NCI-H345 (cell line): ENCODE data around the gene RASAL3.
"Not testable (repeated sequence)": the region's sequence is repeated elsewhere in the genome, so short reads cannot be mapped to it uniquely, and the experiment has no call there.

Experiments
- DNase-seq: peaks from one replicate; lab custom pipeline; 2025; lab: John Stamatoyannopoulos, UW

Gene RASAL3

DNA sequence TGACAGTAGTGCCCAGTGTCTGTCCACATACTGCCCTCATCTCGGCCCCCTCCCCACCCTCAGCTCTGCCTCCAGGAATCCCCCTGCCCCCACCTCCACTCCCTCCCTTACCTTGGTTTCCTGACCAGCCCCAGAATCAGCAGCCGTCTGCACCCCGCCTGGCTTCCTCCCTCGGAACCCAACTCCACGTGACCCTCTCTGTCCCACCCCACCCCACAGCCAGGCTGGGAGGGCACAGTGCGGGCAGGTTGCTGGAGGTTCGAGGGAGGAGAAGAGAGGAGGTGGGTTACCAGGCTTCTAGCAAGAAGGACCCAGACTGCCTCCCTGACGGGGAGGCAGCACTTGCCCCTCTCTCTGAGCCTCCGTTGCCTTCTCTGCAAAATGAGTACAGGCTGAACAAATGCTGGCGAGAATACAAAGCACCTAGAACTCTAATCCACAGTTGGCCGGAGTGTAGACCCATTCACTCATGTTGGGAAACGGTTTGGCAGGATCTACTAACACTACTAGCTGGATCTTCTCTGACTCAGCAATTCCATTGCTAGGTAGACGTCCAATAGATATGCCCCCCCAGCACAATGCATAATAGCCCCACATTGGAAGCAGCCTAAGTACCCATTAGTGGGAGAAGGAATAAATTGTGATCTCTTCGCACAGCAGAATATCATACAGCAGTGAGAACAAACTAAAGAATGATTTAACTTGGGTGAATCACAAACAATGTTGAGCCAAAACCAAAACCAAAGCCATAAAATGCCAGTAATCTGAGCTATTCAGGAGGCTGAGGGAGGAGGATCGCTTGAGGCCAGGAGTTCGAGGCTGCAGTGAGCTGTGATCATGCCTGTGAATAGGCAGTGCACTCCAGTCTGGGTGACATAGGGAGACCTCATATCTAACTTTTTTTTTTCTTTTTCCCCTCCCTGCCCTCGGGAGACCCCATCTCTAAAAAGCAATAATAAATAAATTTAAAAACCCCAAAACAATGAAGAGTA lies at the start of gene RASAL3:
Gene RASAL3 (minus strand): TSS at position 151 of the 992 bp plus-strand sequence. CDS start 186 bp downstream, outside the sequence.
- DNase-seq = no peak

DNA sequence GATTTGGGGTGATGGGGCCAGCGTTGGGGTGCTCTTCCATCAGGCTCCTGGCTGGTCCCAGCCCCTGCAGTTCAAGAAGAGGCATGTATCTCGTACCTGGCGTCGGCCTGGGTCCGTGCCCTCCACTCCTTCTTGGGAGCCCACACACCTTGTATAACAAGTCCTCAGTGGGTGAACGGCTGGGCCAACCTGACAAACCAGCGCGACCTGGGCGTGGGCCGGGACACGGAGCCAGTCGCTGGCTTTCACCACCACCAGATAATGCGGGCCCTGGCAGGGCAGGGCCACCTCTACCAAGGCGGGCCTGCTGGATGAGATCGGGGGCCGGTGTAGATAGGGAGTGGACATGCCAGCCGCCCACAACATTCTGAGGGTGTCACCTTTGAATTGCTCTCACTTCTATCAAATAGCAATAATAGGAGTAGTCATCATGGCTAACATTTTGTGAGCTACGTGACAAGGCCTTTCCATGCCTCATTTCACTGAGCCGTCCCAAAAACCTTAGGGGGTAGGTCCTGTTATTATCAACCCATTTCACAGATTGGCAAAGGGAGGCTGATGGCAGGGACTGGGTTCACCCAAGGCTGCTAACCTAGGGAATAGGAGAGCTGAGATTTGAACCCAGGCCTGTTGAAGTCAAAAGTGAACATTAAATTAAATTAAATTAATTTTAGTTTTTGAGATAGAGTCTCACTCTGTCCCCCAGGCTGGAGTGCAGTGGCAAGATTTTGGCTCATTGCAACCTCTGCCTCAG lies 47.5 kb upstream of the RASAL3 start:
- no peak for DNase-seq

DNA sequence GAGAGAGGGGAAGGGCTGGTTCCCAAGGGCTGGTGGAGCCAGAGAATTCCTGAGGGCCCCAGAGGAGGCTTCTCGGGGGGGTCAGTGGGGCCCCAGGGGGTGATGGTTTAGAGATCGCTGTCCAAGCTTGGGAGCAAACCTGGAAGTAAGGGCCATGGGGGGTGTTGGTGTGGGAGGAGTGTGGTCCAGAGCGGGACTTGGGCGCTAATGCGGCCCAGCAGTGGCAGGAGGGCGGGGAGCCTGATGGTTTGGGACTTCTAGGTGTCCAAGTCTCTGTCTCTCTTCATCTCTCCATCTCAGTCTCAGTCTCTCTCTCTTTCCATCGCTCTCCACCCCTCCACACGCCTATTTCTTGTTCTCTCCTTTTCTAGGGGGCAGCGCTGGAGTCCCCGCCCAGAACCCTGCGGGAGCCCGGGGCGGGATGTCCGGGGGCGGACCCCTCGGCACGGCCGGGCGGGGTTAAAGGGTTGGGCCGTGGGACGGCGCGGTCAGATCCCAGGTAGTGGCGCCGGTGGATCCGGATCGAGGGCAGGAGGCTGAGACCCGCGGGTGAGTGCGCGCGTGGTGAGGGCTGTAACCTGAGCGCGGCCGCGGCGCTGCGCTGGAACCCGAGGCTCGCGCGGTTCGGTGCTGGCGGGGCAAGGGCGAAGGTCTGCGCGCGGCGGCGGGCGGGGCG lies 43.8 kb upstream of the RASAL3 start, which contains the start of gene CYP4F22:
Gene CYP4F22 (plus strand): TSS at position 491 of the 676 bp plus-strand sequence. CDS start 16,812 bp downstream, outside the sequence.
- DNase-seq = no peak

GRCh38 chr19:15507068-15508034 lies 43.0 kb upstream of the RASAL3 start:
- no peak for DNase-seq

DNA sequence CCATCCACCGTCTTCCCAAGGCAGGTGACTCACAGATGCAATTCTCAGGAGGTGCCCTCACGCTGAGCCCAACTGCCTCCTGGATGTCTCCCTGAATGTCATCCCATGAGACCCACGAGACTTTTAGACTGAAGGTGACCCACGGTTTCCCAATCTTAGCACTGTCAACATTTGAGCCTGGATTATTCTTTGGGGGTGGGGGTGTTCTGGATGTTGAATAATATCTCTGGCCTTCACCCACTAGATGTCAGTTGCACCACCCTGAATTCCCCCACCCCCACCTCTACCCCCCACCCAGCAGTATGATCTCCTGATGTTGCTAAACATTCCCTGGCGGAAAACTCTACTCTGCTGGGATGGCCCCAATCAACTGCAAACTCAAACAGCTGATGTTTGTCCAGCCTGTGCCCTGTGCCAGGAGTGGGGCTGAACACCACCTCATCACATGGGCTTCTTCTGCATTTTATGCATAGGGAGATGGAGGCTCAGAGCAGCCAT lies 41.8 kb upstream of the RASAL3 start:
- no peak for DNase-seq

DNA sequence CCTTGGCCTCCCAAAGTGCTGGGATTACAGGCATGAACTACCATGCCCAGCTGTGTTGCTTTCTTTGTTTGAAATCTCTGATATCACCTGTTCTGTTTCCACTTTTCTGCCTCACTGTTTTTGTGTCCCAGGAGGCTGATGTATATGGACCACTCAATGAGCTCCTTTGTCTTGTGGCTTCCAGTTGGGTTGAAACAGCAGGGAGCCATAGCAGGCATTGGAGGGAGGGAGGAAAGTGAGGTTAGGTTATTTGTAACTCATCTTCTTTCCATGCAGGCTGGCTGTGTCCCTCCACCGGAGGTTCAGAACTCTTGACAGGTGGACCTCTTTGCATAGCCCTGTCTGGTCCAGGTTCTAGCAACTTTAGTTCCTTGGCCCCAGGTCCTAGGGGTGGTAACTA lies 37.9 kb upstream of the RASAL3 start:
- DNase-seq = no peak

- DNase-seq = no peak
Observed at GRCh38 chr19:15501596-15501995, 37.3 kb upstream of the RASAL3 start.

DNA sequence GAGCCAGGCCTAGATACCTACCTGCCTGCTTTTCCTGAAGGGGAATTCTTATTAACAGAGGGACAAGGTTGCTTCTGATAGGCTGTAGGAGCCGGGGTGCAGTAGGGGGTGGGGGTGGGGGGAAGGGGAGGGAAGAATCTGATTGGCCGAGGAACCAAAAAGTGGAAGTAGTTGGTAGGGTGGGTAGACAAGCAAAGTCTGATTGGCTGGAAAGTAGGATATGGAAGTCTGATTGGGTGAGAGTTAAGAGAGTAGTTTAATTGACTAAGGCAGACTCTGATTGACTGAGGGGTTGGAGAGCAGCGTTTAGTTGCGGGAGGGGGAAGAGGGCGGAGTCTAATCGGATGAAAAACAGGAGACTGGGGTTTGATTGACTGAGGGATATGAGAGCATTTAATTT lies 34.6 kb upstream of the RASAL3 start:
- no peak for DNase-seq

GRCh38 chr19:15498156-15498858 lies 34.0 kb upstream of the RASAL3 start:
- no peak for DNase-seq

DNA sequence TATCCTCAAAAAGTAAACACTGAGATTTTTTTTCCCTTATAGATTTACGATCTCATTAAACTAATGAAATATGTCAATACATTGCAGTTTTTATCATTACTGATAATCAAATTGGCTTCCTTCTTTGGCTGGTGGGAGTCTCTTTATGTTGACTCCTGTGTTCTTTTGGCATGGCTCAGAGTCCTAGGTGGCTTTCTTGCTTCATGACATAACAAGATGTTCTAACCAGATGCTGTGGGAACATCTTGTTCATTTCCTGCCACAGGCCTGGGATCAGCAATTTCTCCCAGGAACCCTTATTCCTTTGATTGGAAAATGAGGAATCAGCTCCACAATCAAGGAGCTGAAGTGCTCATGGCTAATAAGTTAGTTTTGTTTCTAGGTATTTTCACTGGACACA lies 30.8 kb upstream of the RASAL3 start:
- DNase-seq = no peak

- no peak for DNase-seq
Observed at GRCh38 chr19:15488489-15489226, 24.3 kb upstream of the RASAL3 start.

DNA sequence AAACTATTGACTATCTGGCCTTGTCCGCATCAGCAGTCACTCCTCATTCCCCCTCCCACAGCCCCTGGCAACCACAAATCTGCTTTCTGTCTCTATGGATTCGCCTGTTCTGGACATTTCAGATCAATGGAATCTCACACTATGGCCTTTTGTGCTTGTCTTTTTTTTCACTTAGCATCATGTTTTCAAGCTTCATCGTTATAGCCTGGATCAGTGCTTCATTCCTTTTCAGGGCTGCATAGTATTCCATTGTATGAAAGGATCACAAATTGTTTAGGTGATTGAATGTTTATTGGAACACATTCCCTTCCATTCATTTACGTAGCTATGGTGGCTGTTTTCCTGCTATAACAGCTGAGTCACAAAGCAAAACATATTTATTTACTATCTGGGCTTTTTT lies 22.7 kb upstream of the RASAL3 start:
- DNase-seq = no peak

DNA sequence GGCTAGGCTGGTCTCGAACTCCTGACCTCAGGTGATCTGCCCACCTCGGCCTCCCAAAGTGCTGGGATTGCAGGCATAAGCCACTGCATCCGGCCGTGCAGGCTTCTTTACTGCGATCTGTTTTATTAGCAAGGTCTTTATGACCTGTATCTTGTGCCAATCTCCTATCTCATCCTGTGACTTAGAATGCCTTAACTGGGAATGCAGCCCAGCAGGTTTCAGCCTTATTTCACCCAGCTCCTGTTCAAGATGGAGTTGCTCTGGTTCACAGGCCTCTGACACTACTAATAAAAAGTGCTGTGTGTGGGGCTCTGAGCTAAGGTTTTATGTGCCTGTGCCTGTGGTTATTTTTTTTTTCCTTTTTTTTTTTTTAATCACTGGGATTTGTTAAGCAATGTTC lies 21.4 kb upstream of the RASAL3 start:
- DNase-seq = not testable (repeated sequence)

GRCh38 chr19:15480996-15481395 lies 16.7 kb upstream of the RASAL3 start:
- not testable (repeated sequence) for DNase-seq

DNA sequence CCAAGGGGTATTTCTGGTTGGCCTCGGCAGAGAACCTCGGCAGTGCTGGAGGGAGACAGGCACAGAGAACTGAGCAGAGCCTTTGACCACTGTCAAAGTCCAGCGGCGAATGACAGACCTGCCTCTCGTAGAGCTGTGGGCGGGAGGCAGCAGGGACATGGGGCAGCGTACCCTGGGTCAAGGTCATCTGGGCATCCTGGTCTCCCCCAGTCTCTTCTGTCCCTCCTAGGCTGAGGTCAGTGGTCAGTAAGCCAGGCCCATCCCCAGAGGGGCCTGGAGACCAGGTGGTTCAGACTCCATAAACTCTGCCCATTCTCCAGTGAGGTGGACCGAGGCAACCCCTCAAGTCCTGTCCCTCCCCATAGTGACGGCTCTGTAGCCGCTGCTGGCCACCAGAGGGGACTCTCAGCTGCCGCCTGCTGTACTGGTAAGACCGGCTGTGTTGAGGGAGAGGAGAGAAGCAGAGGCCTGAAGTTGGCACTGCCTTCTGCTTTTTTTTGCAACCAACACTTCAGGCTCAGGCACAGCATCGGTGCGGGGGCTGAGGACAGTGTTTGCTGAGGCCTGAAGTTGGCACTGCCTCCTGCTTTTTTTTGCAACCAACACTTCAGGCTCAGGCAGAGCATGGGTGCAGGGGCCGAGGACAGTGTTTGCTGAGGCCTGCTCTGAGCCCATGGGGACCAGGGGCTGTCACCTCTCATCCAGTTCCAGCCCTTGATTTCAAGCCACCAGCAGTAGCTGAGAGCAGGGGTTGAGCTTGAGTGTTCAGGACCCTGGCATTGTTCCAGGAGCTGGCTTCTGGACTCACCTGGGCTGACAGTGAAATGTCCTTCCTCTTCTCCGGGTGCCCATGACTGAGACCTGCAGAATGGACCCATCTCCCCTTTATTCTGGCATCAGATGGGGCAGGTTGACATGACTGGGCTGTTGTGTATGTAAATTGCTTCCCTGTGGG lies 15.3 kb upstream of the RASAL3 start, which contains the start of gene PGLYRP2:
Gene PGLYRP2 (minus strand): TSS at position 111 of the 955 bp plus-strand sequence. CDS start 130 bp downstream, outside the sequence.
- DNase-seq = no peak

- no peak for DNase-seq
Observed at GRCh38 chr19:15476325-15476724, 12.0 kb upstream of the RASAL3 start.

GRCh38 chr19:15475611-15476010 lies 11.3 kb upstream of the RASAL3 start:
- DNase-seq = no peak

GRCh38 chr19:15475169-15475568 lies 10.8 kb upstream of the RASAL3 start:
- DNase-seq = no peak
